HepG2 (cell line): Measurements from ENCODE around the gene FGF21. TPM values are rescaled to one million over a fixed set of nuclear protein-coding genes. Genes with fewer than 3 reads are reported as not detected.

Experiments used
- ARHGAP35 ChIP-seq: sonication (generic); formaldehyde crosslinking; IDR thresholded peaks from 2 replicates; pipeline ENCODE4 v1.9.0; 2022; ENCODE audit warnings: mild to moderate bottlenecking, inconsistent platforms, moderate library complexity, missing genetic modification reagents, borderline replicate concordance
- ARNT2 ChIP-seq: sonication (generic); formaldehyde crosslinking; IDR thresholded peaks from 2 replicates; pipeline ENCODE4 v1.8.0; 2022; ENCODE audit warnings: mild to moderate bottlenecking, low read depth, missing genetic modification reagents, moderate library complexity
- ELF4 ChIP-seq: sonication (generic); formaldehyde crosslinking; IDR thresholded peaks from 2 replicates; pipeline ENCODE4 v1.5.0; 2020; ENCODE audit warnings: missing genetic modification reagents, mild to moderate bottlenecking, moderate library complexity, borderline replicate concordance
- FOSL1 ChIP-seq: sonication (generic); formaldehyde crosslinking; IDR thresholded peaks from 2 replicates; pipeline ENCODE4 v1.9.0; 2021; ENCODE audit warnings: missing genetic modification reagents, borderline replicate concordance
- FOSL2 ChIP-seq: sonication (generic); formaldehyde crosslinking; IDR thresholded peaks from 2 replicates; pipeline ENCODE4 v1.4.0; 2020; ENCODE audit warnings: missing genetic modification reagents
- HMGA1 ChIP-seq: sonication (generic); formaldehyde crosslinking; conservative IDR thresholded peaks from 2 replicates; pipeline ENCODE4 v1.4.0; 2020; ENCODE audit warnings: missing genetic modification reagents
- ISL2 ChIP-seq: sonication (generic); formaldehyde crosslinking; IDR thresholded peaks from 2 replicates; pipeline ENCODE4 v1.5.0; 2020; ENCODE audit warnings: missing genetic modification reagents
- MEIS2 ChIP-seq: sonication (generic); formaldehyde crosslinking; IDR thresholded peaks from 2 replicates; pipeline ENCODE4 v1.9.0; 2021; ENCODE audit warnings: mild to moderate bottlenecking, missing genetic modification reagents
- MIXL1 ChIP-seq: IDR thresholded peaks from 2 replicates; pipeline ENCODE4 v1.6.1; 2016
- MTF2 ChIP-seq: sonication (generic); formaldehyde crosslinking; IDR thresholded peaks from 2 replicates; pipeline ENCODE4 v1.5.0; 2020; ENCODE audit warnings: missing genetic modification reagents, borderline replicate concordance
- NRL ChIP-seq: sonication (generic); formaldehyde crosslinking; IDR thresholded peaks from 2 replicates; pipeline ENCODE4 v1.5.0; 2020; ENCODE audit warnings: missing genetic modification reagents, mild to moderate bottlenecking, moderate library complexity, borderline replicate concordance
- SNAI1 ChIP-seq: sonication (generic); formaldehyde crosslinking; IDR thresholded peaks from 2 replicates; pipeline ENCODE4 v1.5.0; 2020; ENCODE audit warnings: mild to moderate bottlenecking, missing genetic modification reagents, borderline replicate concordance
- TBX3 ChIP-seq: fragments of 450-650 bp; IDR thresholded peaks from 2 replicates; pipeline ENCODE4 v1.6.1; 2017; ENCODE audit warnings: antibody characterized with exemption, mild to moderate bottlenecking, inconsistent platforms, borderline replicate concordance
- U2AF2 ChIP-seq: fragments of 200-400 bp; formaldehyde crosslinking; IDR thresholded peaks from 2 replicates; pipeline ENCODE4 v1.6.1; 2017; ENCODE audit warnings: low read depth, mild to moderate bottlenecking, low read length
- ZBTB20 ChIP-seq: sonication (generic); formaldehyde crosslinking; IDR thresholded peaks from 2 replicates; pipeline ENCODE4 v1.8.1; 2023; ENCODE audit warnings: missing genetic modification reagents, low read depth, mild to moderate bottlenecking, borderline replicate concordance
- ZBTB44 ChIP-seq: sonication (generic); formaldehyde crosslinking; IDR thresholded peaks from 2 replicates; pipeline ENCODE4 v1.4.0; 2020; ENCODE audit warnings: missing genetic modification reagents
- ZNF143 ChIP-seq: sonication (generic); formaldehyde crosslinking; IDR thresholded peaks from 2 replicates; pipeline ENCODE4 v1.4.0; 2020; ENCODE audit warnings: missing genetic modification reagents
- ZNF207 ChIP-seq: fragments of 450-650 bp; IDR thresholded peaks from 2 replicates; pipeline ENCODE4 v1.6.1; 2016; ENCODE audit warnings: antibody characterized with exemption, borderline replicate concordance
- ZNF3 ChIP-seq: IDR thresholded peaks from 2 replicates; pipeline ENCODE4 v1.7.0; 2017; ENCODE audit warnings: inconsistent platforms
- ZNF329 ChIP-seq: sonication (generic); formaldehyde crosslinking; IDR thresholded peaks from 2 replicates; pipeline ENCODE4 v1.9.0; 2021; ENCODE audit warnings: low read depth, mild to moderate bottlenecking, missing genetic modification reagents
- ZNF354B ChIP-seq: sonication (generic); formaldehyde crosslinking; IDR thresholded peaks from 2 replicates; pipeline ENCODE4 v1.8.0; 2022; ENCODE audit warnings: mild to moderate bottlenecking, missing genetic modification reagents
- ZNF558 ChIP-seq: sonication (generic); formaldehyde crosslinking; IDR thresholded peaks from 2 replicates; pipeline ENCODE4 v1.9.0; 2022; ENCODE audit warnings: mild to moderate bottlenecking, missing genetic modification reagents, borderline replicate concordance
- polyA plus RNA-seq, 8 experiments: library from polyadenylated mRNA; depleted of rRNA in 3 of 8; stranded (reverse) in 7 of 8; unstranded in 1 of 8; fragments of >200 nt; fragmentation: Illumina TruSeq in 4 of 8; extraction: Trizol in 4 of 8; gene quantifications; 2 replicates each; pipeline versions ENCODE4 v1.2.1 to v1.2.3, GENCODE V29; 2011 to 2016; ENCODE audit warnings: low read depth in 4 of 8, missing spikeins in 1 of 8, mixed read lengths in 1 of 8; ENCODE audit not compliant: insufficient read depth in 1 of 8
- total RNA-seq, 5 experiments: library from RNA; depleted of rRNA; stranded (reverse); fragments of >200 nt; fragmentation: Illumina TruSeq; extraction: Trizol; gene quantifications; 2 replicates each; pipeline ENCODE4 v1.2.3, GENCODE V29; 2016; ENCODE audit warnings: low read depth in 1 of 5
- TF ChIP-seq, protein P1 (sequence below): sonication (generic); formaldehyde crosslinking; IDR thresholded peaks from 2 replicates; pipeline ENCODE4 v1.5.0; 2020; ENCODE audit warnings: mild to moderate bottlenecking, missing genetic modification reagents, moderate library complexity
- TF ChIP-seq, protein P2 (sequence below): sonication (generic); formaldehyde crosslinking; IDR thresholded peaks from 2 replicates; pipeline ENCODE4 v1.4.0; 2020; ENCODE audit warnings: missing genetic modification reagents, borderline replicate concordance

FGF21 gene
- total and polyA plus RNA-seq, 2 of the 13 experiments (the other 11 are each of a cell fraction or from before 2014, with no cell fraction given): 0.17 TPM; not detected in 1

DNA sequence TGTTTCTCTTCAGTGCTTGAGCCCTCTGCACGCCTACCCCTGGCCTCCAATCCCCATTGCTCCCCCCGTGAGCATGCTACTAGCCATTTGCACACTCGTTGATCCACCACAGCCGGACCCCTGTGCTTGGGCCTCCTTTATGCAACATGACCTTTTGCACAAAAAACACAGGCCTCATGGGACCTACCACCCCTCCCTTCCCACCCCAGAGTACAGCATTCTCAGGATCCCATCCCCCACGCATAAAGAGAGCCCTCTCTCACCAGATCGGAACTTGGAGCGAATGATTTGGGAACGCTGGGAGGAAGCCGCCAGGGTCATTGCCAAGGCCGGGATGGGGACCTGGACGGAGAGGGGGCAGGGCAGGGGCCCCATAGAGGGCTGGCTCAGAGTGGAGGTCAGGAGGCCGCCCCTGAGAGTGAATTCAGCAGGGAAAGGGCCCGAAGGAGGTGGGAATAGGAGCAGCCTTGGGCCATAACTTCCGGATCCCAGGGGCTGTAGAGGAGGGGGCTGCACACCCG is 36.6 kb upstream of the FGF21 start (continued):
- TF ChIP-seq ZBTB44 (CRISPR knock-in tag) (no peak), ZNF354B (CRISPR knock-in tag) (no peak), FOSL1 (CRISPR knock-in tag) (no peak), FOSL2 (CRISPR knock-in tag) (peak; percentile 54), SNAI1 (no peak), MIXL1 (CRISPR knock-in tag) (peak; percentile 39; the same call in 1 of the 2 replicates), ZNF329 (no peak), HMGA1 (CRISPR knock-in tag) (no peak), MEIS2 (CRISPR knock-in tag) (no peak), ZNF143 (CRISPR knock-in tag) (peak; percentile 67), ARHGAP35 (no peak; the same call in 1 of the 2 replicates), TBX3 (no peak), ZBTB20 (peak; percentile 71; the same call in 1 of the 2 replicates), ZNF3 (CRISPR knock-in tag) (no peak), ZNF207 (no peak), ZNF558 (no peak), ISL2 (CRISPR knock-in tag) (peak; percentile 25; the same call in 1 of the 2 replicates), NRL (CRISPR knock-in tag) (peak; percentile 18; the same call in 1 of the 2 replicates), ARNT2 (CRISPR knock-in tag) (no peak), U2AF2 (no peak), MTF2 (CRISPR knock-in tag) (no peak), ELF4 (CRISPR knock-in tag) (no peak)
- TF ChIP-seq, protein P1, sequence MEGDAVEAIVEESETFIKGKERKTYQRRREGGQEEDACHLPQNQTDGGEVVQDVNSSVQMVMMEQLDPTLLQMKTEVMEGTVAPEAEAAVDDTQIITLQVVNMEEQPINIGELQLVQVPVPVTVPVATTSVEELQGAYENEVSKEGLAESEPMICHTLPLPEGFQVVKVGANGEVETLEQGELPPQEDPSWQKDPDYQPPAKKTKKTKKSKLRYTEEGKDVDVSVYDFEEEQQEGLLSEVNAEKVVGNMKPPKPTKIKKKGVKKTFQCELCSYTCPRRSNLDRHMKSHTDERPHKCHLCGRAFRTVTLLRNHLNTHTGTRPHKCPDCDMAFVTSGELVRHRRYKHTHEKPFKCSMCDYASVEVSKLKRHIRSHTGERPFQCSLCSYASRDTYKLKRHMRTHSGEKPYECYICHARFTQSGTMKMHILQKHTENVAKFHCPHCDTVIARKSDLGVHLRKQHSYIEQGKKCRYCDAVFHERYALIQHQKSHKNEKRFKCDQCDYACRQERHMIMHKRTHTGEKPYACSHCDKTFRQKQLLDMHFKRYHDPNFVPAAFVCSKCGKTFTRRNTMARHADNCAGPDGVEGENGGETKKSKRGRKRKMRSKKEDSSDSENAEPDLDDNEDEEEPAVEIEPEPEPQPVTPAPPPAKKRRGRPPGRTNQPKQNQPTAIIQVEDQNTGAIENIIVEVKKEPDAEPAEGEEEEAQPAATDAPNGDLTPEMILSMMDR: no peak
- TF ChIP-seq, protein P2, sequence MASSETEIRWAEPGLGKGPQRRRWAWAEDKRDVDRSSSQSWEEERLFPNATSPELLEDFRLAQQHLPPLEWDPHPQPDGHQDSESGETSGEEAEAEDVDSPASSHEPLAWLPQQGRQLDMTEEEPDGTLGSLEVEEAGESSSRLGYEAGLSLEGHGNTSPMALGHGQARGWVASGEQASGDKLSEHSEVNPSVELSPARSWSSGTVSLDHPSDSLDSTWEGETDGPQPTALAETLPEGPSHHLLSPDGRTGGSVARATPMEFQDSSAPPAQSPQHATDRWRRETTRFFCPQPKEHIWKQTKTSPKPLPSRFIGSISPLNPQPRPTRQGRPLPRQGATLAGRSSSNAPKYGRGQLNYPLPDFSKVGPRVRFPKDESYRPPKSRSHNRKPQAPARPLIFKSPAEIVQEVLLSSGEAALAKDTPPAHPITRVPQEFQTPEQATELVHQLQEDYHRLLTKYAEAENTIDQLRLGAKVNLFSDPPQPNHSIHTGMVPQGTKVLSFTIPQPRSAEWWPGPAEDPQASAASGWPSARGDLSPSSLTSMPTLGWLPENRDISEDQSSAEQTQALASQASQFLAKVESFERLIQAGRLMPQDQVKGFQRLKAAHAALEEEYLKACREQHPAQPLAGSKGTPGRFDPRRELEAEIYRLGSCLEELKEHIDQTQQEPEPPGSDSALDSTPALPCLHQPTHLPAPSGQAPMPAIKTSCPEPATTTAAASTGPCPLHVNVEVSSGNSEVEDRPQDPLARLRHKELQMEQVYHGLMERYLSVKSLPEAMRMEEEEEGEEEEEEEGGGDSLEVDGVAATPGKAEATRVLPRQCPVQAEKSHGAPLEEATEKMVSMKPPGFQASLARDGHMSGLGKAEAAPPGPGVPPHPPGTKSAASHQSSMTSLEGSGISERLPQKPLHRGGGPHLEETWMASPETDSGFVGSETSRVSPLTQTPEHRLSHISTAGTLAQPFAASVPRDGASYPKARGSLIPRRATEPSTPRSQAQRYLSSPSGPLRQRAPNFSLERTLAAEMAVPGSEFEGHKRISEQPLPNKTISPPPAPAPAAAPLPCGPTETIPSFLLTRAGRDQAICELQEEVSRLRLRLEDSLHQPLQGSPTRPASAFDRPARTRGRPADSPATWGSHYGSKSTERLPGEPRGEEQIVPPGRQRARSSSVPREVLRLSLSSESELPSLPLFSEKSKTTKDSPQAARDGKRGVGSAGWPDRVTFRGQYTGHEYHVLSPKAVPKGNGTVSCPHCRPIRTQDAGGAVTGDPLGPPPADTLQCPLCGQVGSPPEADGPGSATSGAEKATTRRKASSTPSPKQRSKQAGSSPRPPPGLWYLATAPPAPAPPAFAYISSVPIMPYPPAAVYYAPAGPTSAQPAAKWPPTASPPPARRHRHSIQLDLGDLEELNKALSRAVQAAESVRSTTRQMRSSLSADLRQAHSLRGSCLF (CRISPR knock-in tag): no peak
